Progenitor cell of endocrine pancreas (in vitro differentiated cells): ENCODE data around the gene ABCB7. TPM values are rescaled to one million over a fixed set of nuclear protein-coding genes. Genes with fewer than 3 reads are reported as not detected.
"Not testable (repeated sequence)": the region's sequence is repeated elsewhere in the genome, so short reads cannot be mapped to it uniquely, and the experiment has no call there.

ENCODE experiments used
- DNase-seq: peaks from one replicate; pipeline ENCODE4 v3.0.0; 2021; ENCODE audit warnings: low spot score; ENCODE audit not compliant: unreplicated experiment
- H3K27ac Mint-ChIP-seq: 2 replicates; pipeline ENCODE4 v1.8.0; 2021; ENCODE audit warnings: mild to moderate bottlenecking, moderate library complexity, mixed read lengths
- H3K27me3 Mint-ChIP-seq: 2 replicates; pipeline ENCODE4 v1.8.0; 2021; ENCODE audit warnings: mixed read lengths
- H3K36me3 Mint-ChIP-seq: 2 replicates; pipeline ENCODE4 v1.8.0; 2022; ENCODE audit warnings: mixed read lengths; ENCODE audit not compliant: insufficient read depth
- H3K4me1 Mint-ChIP-seq: 2 replicates; pipeline ENCODE4 v1.8.0; 2021; ENCODE audit warnings: low read depth, mixed read lengths
- H3K4me3 Mint-ChIP-seq: 2 replicates; pipeline ENCODE4 v1.8.0; 2021; ENCODE audit warnings: low read depth, mild to moderate bottlenecking, moderate library complexity, mixed read lengths
- H3K9me3 Mint-ChIP-seq: 2 replicates; pipeline ENCODE4 v1.8.0; 2021; ENCODE audit warnings: low read depth, mixed read lengths
- total RNA-seq: library from RNA; stranded (reverse); gene quantifications from 2 replicates; pipeline ENCODE4 v1.2.1, GENCODE V29; 2021
- TF ChIP-seq, protein P1 (sequence below): fragments of 200-600 bp; sonication (generic); IDR thresholded peaks from one replicate; pipeline ENCODE4 v1.5.0; 2021; ENCODE audit warnings: antibody characterized with exemption, mild to moderate bottlenecking; ENCODE audit not compliant: unreplicated experiment

ABCB7 gene
- total RNA-seq, 1 donor from 2014 or later: 37.0 TPM

DNA sequence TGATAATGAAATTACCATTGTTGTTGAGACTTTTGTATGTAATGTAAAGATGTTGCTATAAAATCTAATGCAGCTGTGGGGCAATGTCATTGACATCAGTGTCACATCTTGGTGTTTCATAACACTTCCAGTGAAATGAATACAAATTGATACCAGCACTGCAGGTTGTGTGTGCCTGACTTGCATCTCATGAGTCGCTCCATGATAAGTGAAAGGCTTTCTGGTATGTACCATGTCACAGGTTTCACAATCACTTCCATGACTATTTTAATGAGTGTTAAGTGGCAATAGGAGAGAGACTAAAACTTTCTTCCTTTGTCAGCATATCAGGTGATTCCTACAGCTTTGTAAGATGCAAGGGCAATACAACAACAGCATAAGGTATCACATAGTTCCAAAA is 94.4 kb downstream of the ABCB7 start:
- no peaks in the 10 kb centered on the region for H3K4me1 Mint-ChIP-seq
- H3K36me3 Mint-ChIP-seq: peaks cover 3% of the 10 kb centered on the region
- TF ChIP-seq, protein P1, sequence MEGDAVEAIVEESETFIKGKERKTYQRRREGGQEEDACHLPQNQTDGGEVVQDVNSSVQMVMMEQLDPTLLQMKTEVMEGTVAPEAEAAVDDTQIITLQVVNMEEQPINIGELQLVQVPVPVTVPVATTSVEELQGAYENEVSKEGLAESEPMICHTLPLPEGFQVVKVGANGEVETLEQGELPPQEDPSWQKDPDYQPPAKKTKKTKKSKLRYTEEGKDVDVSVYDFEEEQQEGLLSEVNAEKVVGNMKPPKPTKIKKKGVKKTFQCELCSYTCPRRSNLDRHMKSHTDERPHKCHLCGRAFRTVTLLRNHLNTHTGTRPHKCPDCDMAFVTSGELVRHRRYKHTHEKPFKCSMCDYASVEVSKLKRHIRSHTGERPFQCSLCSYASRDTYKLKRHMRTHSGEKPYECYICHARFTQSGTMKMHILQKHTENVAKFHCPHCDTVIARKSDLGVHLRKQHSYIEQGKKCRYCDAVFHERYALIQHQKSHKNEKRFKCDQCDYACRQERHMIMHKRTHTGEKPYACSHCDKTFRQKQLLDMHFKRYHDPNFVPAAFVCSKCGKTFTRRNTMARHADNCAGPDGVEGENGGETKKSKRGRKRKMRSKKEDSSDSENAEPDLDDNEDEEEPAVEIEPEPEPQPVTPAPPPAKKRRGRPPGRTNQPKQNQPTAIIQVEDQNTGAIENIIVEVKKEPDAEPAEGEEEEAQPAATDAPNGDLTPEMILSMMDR: no peak
- H3K4me3 Mint-ChIP-seq: no peak overlapping the region
- H3K9me3 Mint-ChIP-seq: peaks cover 7% of the 10 kb centered on the region
- H3K27me3 Mint-ChIP-seq: no peaks in the 10 kb centered on the region
- DNase-seq: no peak
- no peak overlapping the region for H3K27ac Mint-ChIP-seq

DNA sequence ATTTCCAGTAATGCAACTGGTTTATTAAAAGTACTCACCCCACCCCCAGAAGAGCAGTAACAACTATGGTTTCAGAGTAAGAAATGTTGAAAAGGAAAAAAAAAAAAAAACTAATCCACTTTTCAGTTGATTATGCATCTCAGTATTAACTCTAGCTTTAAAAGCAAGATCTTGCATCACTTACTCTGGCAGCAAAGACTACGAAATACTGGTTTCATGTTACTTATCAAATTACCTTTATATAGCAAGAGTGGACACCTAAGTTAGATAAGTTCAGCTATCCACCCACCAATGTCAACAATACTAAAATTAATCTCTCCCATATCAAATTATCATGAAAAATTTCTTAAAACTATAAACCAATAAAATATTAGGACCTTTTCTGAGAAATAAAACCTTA is 105.0 kb downstream of the ABCB7 start:
- H3K36me3 Mint-ChIP-seq: peaks cover 10% of the 10 kb centered on the region
- H3K4me3 Mint-ChIP-seq: no peak overlapping the region
- no peak overlapping the region for H3K27ac Mint-ChIP-seq
- no peaks in the 10 kb centered on the region for H3K27me3 Mint-ChIP-seq
- no peaks in the 10 kb centered on the region for H3K4me1 Mint-ChIP-seq
- DNase-seq: no peak
- TF ChIP-seq, protein P1: no peak
- peaks cover 35% of the 10 kb centered on the region for H3K9me3 Mint-ChIP-seq

DNA sequence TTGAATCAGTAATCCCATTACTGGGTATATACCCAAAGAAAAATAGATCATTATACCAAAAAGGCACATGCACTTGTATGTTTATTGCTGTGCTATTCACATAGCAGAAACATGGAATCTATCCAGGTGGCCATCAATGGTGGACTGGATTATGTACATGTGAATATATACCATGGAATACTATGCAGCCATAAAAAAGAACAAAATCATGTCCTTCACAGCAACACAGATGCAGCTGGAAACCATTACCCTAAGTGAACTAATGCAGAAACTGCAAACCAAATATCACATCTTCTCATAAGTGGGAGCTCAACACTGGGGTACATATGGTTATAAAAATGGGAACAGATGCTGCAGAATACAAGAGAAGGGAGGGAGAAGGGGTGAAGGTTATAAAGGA is 110.7 kb downstream of the ABCB7 start:
- Mint-ChIP-seq H3K9me3 (peaks cover 46% of the 10 kb centered on the region), H3K4me3 (no peak overlapping the region), H3K36me3 (peaks cover 15% of the 10 kb centered on the region), H3K27me3 (no peaks in the 10 kb centered on the region), H3K4me1 (no peaks in the 10 kb centered on the region), H3K27ac (no peak overlapping the region)
- no peak for DNase-seq
- TF ChIP-seq, protein P1: no peak

DNA sequence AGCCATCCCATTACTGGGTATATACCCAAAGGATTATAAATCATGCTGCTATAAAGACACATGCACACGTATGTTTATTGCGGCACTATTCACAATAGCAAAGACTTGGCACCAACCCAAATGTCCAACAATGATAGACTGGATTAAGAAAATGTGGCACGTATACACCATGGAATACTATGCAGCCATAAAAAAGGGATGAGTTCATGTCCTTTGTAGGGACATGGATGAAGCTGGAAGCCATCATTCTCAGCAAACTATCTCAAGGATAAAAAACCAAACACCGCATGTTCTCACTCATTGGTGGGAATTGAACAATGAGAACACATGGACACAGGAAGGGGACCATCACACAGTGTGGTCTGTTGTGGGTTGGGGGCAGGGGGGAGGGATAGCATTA is 111.9 kb downstream of the ABCB7 start:
- H3K36me3 Mint-ChIP-seq: peaks cover 15% of the 10 kb centered on the region
- not testable (repeated sequence) for H3K27ac Mint-ChIP-seq, H3K27me3 Mint-ChIP-seq, H3K4me3 Mint-ChIP-seq, H3K4me1 Mint-ChIP-seq, DNase-seq
- peaks cover 50% of the 10 kb centered on the region for H3K9me3 Mint-ChIP-seq

DNA sequence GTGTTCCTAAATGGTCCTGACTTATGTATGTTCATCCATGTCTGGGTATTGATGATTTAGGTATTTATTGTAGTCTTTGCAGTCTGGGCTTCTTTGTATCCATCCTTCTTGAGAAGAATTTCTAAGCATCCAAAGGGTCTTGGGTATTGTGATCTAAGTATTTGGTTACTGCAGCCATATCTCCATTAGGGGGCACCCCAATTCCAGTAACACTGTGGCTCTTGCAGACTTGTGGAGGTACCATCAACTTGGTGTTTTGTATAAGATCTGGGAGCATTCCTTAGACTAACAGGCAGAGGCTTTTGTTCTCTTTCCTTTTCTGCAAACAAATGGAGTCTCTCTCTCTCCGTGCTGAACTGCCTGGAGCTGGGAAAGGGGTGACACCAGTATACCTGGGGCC is 117.2 kb downstream of the ABCB7 start:
- TF ChIP-seq, protein P1: no peak
- Mint-ChIP-seq H3K4me1 (no peaks in the 10 kb centered on the region), H3K9me3 (peaks cover 70% of the 10 kb centered on the region), H3K27me3 (no peaks in the 10 kb centered on the region), H3K27ac (no peak overlapping the region), H3K36me3 (peaks cover 14% of the 10 kb centered on the region), H3K4me3 (no peak overlapping the region)
- no peak for DNase-seq

Other genes with a start within 250 kb of the ABCB7 start
- gene NEXMIF, start 230.8 kb downstream of the ABCB7 start, total RNA-seq: 1.7 and 1.8 TPM in 2 replicates
- 14.6 and 15.6 TPM in 2 replicates for gene UPRT, start 117.8 kb upstream of the ABCB7 start, total RNA-seq